Activated naive CD4-positive, alpha-beta T cell treated with anti-CD3 and anti-CD28 coated beads, Interleukin-2, amount 50 U/mL, for 16 hours (primary cell): ENCODE data around the gene TRIM66.

Experiments used
- DNase-seq: peaks from one replicate; pipeline ENCODE4 v3.0.0-alpha.2; 2020

TRIM66 gene

DNA sequence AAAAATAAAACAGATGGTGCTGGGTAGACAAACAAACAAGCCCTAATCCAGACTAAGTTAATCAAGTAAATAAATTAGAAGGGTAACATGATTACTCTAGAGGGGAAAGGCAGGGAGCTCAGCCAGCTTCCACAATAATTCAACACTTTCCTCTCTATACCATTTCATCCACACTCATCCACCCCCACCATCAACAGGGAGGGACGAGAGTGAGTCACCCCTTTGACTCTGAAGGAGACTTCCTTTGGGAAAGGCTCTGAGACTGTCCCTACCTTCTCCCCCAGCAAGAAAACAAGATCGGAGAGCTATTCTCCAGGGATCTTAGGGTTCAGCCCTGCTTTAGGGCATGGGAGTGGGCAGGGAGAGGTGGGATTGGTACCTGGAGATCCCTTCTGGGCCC lies 33.1 kb downstream of the TRIM66 start:
- DNase-seq, result no peak

- no peak for DNase-seq
Observed at GRCh38 chr11:8646873-8647272, 35.6 kb downstream of the TRIM66 start.

DNA sequence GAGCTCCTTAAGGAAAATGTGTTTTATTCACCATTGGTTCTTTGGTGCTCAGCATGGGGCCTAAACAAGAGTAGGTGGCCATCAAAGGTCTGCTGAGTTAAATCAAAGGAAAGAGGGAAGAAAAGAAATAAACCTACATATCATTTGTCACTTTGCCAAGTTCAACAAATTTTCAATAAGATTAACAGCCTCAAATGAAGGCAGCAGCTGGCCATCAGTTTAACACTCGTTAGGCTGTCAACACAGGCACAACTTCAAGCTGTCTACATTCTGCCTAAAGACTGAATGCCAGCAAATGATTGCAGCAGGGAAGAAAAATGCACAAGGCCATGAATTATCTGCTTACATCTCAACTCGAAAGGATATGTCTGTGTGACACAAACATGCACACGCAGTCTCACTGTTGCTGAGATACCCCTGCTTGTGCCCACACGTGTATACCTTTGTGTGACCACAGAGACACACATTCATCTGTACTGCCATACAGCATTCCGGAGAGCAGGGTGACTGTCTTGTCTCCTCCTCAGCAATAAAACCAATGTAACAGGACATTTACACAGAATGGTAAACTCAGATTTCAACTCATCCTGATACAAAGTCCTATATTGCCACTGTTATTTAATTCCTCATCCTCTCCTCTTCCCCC lies 40.1 kb downstream of the TRIM66 start:
- DNase-seq, result no peak

- DNase-seq, result no peak
Observed at GRCh38 chr11:8641332-8641731, 41.1 kb downstream of the TRIM66 start.

DNA sequence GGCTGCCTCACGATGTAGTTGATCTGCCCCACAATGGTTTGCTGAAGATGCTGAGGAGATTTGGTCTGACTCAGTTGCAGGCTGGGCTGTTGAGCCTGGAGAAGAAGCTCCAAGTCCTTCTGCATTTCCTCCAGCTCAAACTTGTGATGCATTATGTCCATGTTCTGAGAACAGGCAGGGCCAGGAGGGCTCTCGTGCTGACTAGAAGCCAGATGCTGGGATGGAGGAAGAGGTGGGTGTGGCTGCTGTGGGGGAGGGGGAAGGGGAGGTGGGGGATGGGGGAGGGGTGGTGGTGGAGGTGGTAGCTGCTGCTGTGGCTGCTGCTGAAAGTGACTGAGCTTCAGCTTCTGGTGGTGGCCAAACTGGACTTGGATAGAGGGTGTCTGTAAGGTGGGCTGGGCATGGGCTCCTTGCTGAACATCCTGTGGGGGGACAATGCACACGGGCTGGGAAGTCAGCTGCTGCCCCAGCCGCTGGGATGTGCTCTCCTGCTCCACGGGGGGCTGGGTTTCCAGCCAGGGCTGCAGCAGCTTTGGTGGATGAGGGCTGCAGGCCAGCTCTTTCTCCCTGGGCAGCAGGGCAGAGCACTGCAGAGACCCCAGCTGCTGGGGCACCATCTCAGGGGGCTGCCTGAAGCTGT lies 42.1 kb downstream of the TRIM66 start:
- DNase-seq, result no peak

GRCh38 chr11:8639655-8640054 lies 42.8 kb downstream of the TRIM66 start:
- no peak for DNase-seq

GRCh38 chr11:8638300-8638699 lies 44.2 kb downstream of the TRIM66 start:
- no peak for DNase-seq

DNA sequence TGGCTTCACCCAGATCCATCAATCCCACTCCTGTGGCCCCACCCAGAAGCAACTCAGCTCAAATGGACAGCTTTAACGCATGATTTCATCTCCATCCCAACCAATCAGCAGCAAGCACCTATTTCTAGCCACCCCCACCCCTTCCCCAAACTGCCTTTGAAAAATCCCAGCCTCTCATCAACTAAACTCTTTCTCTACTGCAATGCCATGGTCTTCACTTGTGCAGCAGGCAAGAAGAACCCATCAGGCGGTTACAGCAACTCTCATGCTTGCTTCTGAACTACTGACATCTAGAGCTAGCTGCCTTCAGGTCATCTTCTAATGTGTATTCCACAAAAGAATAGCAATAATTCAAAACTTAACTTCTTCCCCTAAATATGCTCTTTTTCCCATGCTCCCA lies 46.3 kb downstream of the TRIM66 start:
- DNase-seq, result no peak

DNA sequence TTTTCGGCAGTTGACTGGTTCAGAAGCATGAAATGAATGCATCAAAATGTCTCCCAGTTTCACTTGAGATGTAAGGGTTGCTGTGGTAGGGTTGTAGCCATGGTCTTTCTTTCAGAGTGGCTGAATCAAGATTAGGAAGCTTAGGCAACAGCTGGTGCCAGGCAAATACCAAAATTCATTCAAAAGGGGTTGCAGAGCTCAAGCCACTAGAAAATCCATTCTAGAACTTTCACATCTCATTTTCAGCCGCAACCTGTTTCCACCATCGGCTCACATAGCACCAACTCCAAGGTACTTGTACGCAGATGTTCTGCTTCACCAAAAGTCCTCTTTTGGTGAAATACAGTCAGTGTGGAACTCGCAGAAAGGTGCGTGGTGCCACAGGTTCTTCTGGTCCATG lies 48.0 kb downstream of the TRIM66 start:
- DNase-seq, result no peak

GRCh38 chr11:8631395-8632118 lies 50.9 kb downstream of the TRIM66 start:
- DNase-seq, result no peak

DNA sequence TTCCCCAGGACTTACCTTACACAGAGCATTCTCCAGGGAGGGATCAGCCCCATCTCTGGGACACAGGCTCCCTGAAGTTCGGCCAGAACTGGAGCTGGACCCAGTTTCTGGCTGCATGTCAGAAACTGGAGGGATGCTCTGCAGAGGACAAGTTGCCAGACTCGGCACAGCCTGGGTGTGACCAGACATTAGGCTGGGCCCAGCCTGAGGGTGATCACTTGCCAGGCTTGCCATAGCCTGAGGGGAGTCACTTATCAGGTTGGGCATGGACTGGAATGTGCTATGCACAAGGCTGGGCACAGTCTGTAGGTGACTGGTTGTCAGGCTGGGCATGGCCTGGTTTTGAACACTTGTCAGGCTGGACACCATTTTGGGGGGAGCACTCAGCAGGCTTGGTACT lies 57.8 kb downstream of the TRIM66 start:
- no peak for DNase-seq

DNA sequence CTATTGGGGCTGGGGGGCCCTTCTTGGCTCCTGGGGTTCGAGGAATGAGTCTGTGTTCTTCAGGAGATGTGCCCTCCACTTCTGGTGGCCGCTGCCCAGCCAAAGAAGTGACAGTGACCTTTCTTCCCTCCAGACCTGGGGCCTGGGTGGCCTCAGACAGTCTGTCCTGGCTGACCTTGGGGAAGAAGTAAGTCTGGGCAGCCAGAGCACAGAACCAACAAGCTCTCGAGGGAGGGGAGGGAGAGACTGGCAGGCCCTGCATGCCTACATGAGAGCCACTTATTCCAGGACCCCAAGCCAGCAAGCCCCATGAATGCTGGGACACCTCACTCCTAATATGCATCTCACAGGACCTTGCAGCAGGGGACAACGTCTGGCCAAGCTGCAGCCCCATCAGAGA lies 61.3 kb downstream of the TRIM66 start:
- no peak for DNase-seq

DNA sequence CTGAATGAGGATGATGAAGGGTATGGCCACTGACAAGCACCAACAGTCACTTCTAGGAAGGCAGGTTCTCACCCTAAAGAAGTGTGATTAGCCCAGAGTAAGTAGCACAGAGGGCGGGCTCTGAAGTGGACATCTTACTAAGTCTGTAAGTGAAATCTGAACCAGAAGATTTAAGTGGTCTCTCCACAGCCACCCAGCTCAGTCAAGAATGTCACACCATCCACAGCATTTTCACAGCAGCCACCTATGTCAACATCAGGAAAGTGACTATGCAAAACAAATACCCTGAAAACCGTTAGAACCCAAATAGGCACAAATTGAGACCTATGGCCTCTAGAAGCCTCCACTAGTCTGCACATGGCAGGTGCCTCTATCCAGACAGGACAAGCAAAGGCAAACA lies 65.4 kb downstream of the TRIM66 start:
- no peak for DNase-seq

- no peak for DNase-seq
Observed at GRCh38 chr11:8615291-8616032, 67.0 kb downstream of the TRIM66 start.

DNA sequence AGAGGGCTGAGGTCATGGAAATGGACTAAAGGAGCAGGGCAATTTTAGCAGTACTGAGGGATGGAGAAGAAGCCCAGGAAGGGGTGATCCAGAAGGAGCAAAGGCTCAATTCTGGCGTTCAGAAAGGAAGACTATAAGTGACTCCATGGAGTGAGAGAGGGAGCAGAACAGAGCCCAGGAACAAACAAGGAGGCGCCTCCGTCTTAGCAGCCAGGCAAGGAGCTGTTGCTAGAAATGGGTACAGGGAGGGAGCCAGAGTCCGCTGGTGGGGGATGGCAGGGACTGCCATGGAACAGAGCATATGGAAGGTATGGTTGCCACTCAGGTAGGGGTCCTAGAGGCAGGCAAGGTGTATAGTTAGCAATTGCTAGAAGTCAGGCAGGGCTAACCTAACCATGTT lies 68.0 kb downstream of the TRIM66 start:
- DNase-seq, result no peak

DNA sequence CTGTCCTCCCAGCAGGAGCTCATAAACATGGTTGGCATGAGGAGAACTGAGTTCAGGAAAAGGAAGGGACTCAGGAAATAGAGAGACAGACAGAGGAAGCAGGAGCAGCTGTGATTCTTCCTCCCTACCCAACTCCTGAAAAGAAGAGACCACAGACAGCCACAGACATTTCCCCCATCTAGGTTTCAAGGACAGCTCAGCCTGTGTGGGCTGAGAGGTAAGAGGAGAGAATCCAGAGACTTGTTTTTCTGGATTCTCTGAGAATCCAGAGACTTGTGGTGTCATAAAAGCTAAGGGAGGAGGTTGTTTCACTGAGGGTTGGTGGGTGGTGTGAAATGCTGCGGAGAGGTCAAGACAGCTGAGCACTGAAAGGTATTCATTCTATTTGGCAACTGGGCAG lies 69.4 kb downstream of the TRIM66 start:
- no peak for DNase-seq

- no peak for DNase-seq
Observed at GRCh38 chr11:8612522-8612921, 69.9 kb downstream of the TRIM66 start.

DNA sequence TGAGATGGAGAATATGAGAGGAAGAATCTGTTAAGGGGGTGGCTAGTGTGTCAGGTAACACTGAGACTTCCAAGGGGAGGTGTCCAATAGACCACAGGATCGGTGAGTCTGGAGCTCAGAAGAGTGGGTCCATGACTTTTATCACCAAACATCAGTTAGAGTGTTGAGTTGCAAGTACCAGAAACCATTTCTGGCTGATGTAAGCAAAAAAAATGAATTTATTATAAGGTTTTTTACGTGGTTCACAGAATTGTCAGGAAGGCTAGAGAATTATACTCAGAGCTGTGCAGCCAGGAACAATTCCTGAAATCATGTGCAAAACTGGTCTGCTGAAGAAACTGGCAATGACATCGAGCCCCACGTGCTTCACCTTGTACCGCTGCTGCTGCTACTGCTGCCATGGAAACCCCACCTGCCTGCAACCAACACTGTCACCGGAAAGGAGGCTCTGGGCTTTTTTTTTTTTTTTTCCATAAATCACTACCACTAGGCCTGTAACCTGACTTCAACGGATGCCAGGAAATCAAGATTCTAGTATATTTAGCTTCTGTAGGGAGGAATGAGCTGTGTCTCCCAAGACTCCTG lies 71.8 kb downstream of the TRIM66 start:
- no peak for DNase-seq

DNA sequence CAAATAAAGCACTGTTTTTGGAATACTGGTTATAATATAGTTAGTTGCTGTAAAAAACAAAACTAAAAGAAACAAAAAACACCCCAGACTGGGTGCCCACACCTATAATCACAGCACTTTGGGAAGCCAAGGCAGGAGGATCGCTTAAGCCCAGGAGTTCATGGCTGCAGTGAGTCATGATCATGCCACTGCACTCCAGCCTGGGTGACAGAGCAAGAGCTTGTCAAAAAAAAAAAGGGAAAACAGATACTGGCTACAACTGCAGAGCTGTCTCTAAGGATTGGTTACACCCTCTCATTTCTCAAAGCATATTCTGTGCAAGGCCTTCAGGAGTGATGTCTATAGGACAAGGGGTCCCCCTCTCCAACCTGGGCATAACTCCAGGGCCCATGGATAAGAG lies 73.8 kb downstream of the TRIM66 start:
- DNase-seq, result no peak

DNA sequence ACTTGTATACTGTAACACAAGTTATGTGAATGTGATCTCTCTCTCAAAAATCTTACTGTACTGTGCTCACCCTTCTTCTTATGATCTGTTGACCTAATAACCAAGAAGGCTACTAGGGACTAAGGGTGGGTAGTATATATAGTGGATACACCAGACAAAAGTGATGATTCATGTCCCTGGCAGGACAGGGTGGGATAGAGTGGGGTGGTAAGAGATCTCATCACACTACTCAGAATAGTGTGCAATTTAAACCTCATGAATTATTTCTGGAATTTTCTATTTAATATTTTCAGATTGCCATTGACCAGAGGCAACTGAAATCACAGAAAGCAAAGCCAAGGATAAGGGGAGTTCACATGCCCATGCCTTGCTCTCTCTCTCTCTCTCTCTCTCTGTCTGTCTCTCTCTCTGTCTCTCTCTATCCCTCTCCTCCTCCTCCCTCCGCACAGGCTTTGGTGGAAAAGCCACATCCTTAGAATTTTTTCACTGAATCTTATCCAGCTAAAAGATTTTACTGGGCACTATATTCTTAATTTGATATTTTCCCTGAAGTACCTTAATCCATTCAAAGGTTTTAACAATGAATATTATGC lies 76.4 kb downstream of the TRIM66 start:
- no peak for DNase-seq

DNA sequence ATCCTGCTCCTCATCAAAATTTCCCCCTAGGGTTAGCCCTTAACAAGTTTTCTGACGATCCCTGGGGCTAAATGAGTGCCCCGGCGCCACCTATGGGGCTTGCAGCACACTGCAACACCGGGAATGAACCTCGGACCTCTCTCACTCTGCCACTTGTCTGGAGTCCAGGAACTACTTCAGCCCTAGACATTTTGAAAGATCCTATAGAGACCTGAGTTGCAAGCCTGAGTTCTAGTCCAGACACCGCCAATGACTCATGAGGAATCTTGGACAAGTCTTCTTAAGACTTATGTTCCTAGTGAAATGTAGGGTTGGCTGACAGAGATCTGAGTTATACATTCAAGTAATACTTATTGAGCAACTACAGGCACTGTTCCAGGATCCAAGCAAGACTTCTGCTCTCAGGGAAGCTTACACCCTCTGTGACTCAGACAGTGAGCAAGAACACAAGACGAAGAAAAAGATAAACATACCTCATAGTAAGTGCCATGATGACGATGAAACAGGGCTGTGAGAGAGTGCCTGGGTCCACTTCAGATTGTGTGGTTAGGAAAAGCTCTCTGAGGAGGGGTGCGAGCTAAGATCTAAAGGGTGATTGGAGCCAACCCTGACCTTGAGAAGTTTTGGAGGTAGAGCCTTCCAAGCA lies 78.3 kb downstream of the TRIM66 start:
- peak; percentile 20 for DNase-seq

DNA sequence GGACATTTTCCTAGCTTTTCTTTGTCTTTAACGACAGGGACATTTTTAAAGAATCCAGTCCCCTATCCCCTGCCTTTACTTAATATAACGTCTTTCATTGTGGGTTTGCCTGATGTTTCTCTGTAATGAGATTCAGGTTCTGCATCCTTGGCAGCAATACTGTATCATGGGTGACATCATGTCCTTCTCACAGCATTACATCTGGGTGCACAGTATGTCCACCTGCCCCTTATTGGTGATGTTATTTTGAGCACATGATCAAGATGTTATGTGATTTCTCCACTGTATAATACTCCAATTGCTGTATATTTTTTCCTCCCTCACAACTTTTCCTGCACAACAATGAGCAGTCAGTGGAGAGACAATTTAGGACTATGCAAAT lies 78.8 kb downstream of the TRIM66 start:
- DNase-seq, result no peak
